HepG2 (cell line): ENCODE results near the gene PIM3. TPM values are rescaled to one million over a fixed set of nuclear protein-coding genes. Genes with fewer than 3 reads are reported as not detected.

ENCODE experiments used
- ARNTL ChIP-seq: sonication (generic); formaldehyde crosslinking; IDR thresholded peaks from 2 replicates; pipeline ENCODE4 v1.4.0; 2020; ENCODE audit warnings: mild to moderate bottlenecking, missing genetic modification reagents
- CENPX ChIP-seq: sonication (generic); formaldehyde crosslinking; IDR thresholded peaks from 2 replicates; pipeline ENCODE4 v1.9.0; 2021; ENCODE audit warnings: mild to moderate bottlenecking, missing genetic modification reagents, moderate library complexity
- HDAC1 ChIP-seq: sonication (generic); formaldehyde crosslinking; IDR thresholded peaks from 2 replicates; pipeline ENCODE4 v1.5.1; 2020; ENCODE audit warnings: mild to moderate bottlenecking, missing genetic modification reagents
- HDAC2 ChIP-seq: sonication (generic); formaldehyde crosslinking; IDR thresholded peaks from 2 replicates; pipeline ENCODE4 v1.4.0; 2020; ENCODE audit warnings: missing genetic modification reagents
- HES4 ChIP-seq: sonication (generic); formaldehyde crosslinking; IDR thresholded peaks from 2 replicates; pipeline ENCODE4 v1.9.0; 2021; ENCODE audit warnings: mild to moderate bottlenecking, missing genetic modification reagents, borderline replicate concordance
- HOXA5 ChIP-seq: sonication (generic); formaldehyde crosslinking; IDR thresholded peaks from 2 replicates; pipeline ENCODE4 v1.4.0; 2020; ENCODE audit warnings: missing genetic modification reagents
- JUNB ChIP-seq: sonication (generic); formaldehyde crosslinking; IDR thresholded peaks from 2 replicates; pipeline ENCODE4 v1.8.0; 2022; ENCODE audit warnings: missing genetic modification reagents, mild to moderate bottlenecking, borderline replicate concordance
- NFRKB ChIP-seq: fragments of 450-650 bp; IDR thresholded peaks from 2 replicates; pipeline ENCODE4 v1.6.1; 2017
- NR3C1 ChIP-seq: sonication (generic); formaldehyde crosslinking; IDR thresholded peaks from 2 replicates; pipeline ENCODE4 v1.4.0; 2020; ENCODE audit warnings: missing genetic modification reagents
- SIN3A ChIP-seq: IDR thresholded peaks from 2 replicates; pipeline ENCODE4 v1.6.1; 2011; ENCODE audit warnings: low read depth, mild to moderate bottlenecking, control low read depth, low read length, borderline replicate concordance
- TBL1XR1 ChIP-seq: fragments of 150-350 bp; IDR thresholded peaks from 2 replicates; pipeline ENCODE4 v1.6.1; 2014; ENCODE audit warnings: borderline replicate concordance, low read length; ENCODE audit not compliant: partially characterized antibody
- YEATS2 ChIP-seq: sonication (generic); formaldehyde crosslinking; IDR thresholded peaks from 2 replicates; pipeline ENCODE4 v1.4.0; 2020; ENCODE audit warnings: missing genetic modification reagents, borderline replicate concordance
- ZFP62 ChIP-seq: sonication (generic); formaldehyde crosslinking; IDR thresholded peaks from 2 replicates; pipeline ENCODE4 v1.4.0; 2020; ENCODE audit warnings: missing genetic modification reagents
- ZMYM2 ChIP-seq: sonication (generic); formaldehyde crosslinking; IDR thresholded peaks from 2 replicates; pipeline ENCODE4 v1.8.0; 2022; ENCODE audit warnings: mild to moderate bottlenecking, missing genetic modification reagents
- ZNF484 ChIP-seq: sonication (generic); formaldehyde crosslinking; IDR thresholded peaks from 2 replicates; pipeline ENCODE4 v1.5.1; 2020; ENCODE audit warnings: mild to moderate bottlenecking, low read depth, missing genetic modification reagents, borderline replicate concordance
- polyA plus RNA-seq, 8 experiments: library from polyadenylated mRNA; depleted of rRNA in 3 of 8; stranded (reverse) in 7 of 8; unstranded in 1 of 8; fragments of >200 nt; fragmentation: Illumina TruSeq in 4 of 8; extraction: Trizol in 4 of 8; gene quantifications; 2 replicates each; pipeline versions ENCODE4 v1.2.1 to v1.2.3, GENCODE V29; 2011 to 2016; ENCODE audit warnings: low read depth in 4 of 8, missing spikeins in 1 of 8, mixed read lengths in 1 of 8; ENCODE audit not compliant: insufficient read depth in 1 of 8
- total RNA-seq, 5 experiments: library from RNA; depleted of rRNA; stranded (reverse); fragments of >200 nt; fragmentation: Illumina TruSeq; extraction: Trizol; gene quantifications; 2 replicates each; pipeline ENCODE4 v1.2.3, GENCODE V29; 2016; ENCODE audit warnings: low read depth in 1 of 5
- TF ChIP-seq, protein P1 (sequence below): sonication (generic); formaldehyde crosslinking; IDR thresholded peaks from 2 replicates; pipeline ENCODE4 v1.5.1; 2020; ENCODE audit warnings: missing genetic modification reagents, mild to moderate bottlenecking, borderline replicate concordance
- TF ChIP-seq, protein P2 (sequence below): sonication (generic); formaldehyde crosslinking; IDR thresholded peaks from 2 replicates; pipeline ENCODE4; 2020; ENCODE audit warnings: missing genetic modification reagents, mild to moderate bottlenecking, borderline replicate concordance
- TF ChIP-seq, protein P3 (sequence below): fragments of 450-650 bp; IDR thresholded peaks from 2 replicates; pipeline ENCODE4 v1.6.1; 2017
- TF ChIP-seq, protein P4 (sequence below): sonication (generic); formaldehyde crosslinking; IDR thresholded peaks from 2 replicates; pipeline ENCODE4 v1.8.1; 2023; ENCODE audit warnings: mild to moderate bottlenecking, missing genetic modification reagents
- TF ChIP-seq, protein P5 (sequence below): IDR thresholded peaks from 2 replicates; pipeline ENCODE4 v1.6.1; 2016; ENCODE audit warnings: missing genetic modification reagents, missing compliant biosample characterization

PIM3 gene
- total and polyA plus RNA-seq, 2 of the 13 experiments (the other 11 are each of a cell fraction or from before 2014, with no cell fraction given): 21.6 to 31.2 TPM

DNA sequence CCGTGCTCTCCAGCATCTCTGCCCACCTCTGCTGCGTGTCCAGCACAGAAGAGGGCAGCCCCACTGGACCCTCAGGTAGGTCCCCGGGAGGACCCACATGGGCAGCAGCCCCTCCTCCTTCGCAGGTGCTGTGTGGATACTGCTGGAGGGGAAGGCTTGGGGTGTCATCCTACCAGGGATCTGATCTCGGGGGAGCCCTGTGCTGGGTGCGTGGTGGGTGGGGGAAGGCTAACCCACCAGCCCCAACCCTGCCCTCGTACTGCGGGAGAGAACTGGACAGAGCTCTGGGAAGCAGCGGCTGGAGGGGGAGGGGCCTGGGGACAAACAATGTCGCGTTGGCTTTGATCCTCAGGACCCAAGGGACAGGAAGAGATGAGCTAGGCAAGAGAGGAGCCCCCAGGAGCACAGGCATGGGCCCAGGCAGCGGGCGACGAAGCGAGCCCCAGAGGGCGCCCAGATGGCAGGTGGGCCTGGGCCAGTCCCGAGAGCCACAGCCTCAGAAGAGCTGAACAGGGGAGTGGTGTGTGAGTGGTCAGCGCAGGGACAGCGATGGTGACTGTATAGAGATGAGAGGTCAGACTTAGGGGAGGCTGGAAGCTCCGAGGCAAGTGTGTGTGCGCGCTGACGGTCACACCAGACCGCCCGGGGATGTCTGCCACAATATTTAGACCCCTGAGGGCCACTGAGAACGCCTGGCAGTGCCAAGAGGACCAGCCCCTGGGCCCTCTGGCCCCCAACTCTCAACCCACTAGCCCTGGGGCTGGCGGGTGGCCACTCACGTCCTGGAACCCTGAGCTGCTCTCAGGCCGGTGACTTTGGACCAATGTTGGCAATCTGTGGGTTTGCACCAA lies 1.4 kb upstream of the PIM3 start (continued):
- TF ChIP-seq, protein P1, sequence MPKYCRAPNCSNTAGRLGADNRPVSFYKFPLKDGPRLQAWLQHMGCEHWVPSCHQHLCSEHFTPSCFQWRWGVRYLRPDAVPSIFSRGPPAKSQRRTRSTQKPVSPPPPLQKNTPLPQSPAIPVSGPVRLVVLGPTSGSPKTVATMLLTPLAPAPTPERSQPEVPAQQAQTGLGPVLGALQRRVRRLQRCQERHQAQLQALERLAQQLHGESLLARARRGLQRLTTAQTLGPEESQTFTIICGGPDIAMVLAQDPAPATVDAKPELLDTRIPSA: no peak
- TF ChIP-seq SIN3A: peak; percentile 35; the same call in 1 of the 2 replicates
- TF ChIP-seq HDAC1: no peak; the same call in 1 of the 2 replicates
- no peak for TF ChIP-seq NFRKB
- TF ChIP-seq HDAC2: peak; percentile 51; the same call in 1 of the 2 replicates
- no peak for TF ChIP-seq ZNF484 (CRISPR knock-in tag)
- TF ChIP-seq, protein P2, sequence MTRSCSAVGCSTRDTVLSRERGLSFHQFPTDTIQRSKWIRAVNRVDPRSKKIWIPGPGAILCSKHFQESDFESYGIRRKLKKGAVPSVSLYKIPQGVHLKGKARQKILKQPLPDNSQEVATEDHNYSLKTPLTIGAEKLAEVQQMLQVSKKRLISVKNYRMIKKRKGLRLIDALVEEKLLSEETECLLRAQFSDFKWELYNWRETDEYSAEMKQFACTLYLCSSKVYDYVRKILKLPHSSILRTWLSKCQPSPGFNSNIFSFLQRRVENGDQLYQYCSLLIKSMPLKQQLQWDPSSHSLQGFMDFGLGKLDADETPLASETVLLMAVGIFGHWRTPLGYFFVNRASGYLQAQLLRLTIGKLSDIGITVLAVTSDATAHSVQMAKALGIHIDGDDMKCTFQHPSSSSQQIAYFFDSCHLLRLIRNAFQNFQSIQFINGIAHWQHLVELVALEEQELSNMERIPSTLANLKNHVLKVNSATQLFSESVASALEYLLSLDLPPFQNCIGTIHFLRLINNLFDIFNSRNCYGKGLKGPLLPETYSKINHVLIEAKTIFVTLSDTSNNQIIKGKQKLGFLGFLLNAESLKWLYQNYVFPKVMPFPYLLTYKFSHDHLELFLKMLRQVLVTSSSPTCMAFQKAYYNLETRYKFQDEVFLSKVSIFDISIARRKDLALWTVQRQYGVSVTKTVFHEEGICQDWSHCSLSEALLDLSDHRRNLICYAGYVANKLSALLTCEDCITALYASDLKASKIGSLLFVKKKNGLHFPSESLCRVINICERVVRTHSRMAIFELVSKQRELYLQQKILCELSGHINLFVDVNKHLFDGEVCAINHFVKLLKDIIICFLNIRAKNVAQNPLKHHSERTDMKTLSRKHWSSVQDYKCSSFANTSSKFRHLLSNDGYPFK: peak; percentile 34; the same call in 1 of the 2 replicates
- TF ChIP-seq, protein P3, sequence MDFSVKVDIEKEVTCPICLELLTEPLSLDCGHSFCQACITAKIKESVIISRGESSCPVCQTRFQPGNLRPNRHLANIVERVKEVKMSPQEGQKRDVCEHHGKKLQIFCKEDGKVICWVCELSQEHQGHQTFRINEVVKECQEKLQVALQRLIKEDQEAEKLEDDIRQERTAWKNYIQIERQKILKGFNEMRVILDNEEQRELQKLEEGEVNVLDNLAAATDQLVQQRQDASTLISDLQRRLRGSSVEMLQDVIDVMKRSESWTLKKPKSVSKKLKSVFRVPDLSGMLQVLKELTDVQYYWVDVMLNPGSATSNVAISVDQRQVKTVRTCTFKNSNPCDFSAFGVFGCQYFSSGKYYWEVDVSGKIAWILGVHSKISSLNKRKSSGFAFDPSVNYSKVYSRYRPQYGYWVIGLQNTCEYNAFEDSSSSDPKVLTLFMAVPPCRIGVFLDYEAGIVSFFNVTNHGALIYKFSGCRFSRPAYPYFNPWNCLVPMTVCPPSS: no peak
- TF ChIP-seq ZFP62 (CRISPR knock-in tag): no peak
- TF ChIP-seq, protein P4, sequence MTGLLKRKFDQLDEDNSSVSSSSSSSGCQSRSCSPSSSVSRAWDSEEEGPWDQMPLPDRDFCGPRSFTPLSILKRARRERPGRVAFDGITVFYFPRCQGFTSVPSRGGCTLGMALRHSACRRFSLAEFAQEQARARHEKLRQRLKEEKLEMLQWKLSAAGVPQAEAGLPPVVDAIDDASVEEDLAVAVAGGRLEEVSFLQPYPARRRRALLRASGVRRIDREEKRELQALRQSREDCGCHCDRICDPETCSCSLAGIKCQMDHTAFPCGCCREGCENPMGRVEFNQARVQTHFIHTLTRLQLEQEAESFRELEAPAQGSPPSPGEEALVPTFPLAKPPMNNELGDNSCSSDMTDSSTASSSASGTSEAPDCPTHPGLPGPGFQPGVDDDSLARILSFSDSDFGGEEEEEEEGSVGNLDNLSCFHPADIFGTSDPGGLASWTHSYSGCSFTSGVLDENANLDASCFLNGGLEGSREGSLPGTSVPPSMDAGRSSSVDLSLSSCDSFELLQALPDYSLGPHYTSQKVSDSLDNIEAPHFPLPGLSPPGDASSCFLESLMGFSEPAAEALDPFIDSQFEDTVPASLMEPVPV (CRISPR knock-in tag): no peak
- TF ChIP-seq HOXA5 (CRISPR knock-in tag): no peak
- TF ChIP-seq TBL1XR1: no peak
- no peak for TF ChIP-seq HES4 (CRISPR knock-in tag)
- 0 out of 2 replicates have a peak, but pooled peaks have one; percentile 2 for TF ChIP-seq ARNTL (CRISPR knock-in tag)
- TF ChIP-seq JUNB (CRISPR knock-in tag): no peak
- TF ChIP-seq YEATS2: no peak
- TF ChIP-seq ZMYM2 (CRISPR knock-in tag): no peak; the same call in 1 of the 2 replicates
- TF ChIP-seq NR3C1 (CRISPR knock-in tag): no peak
- TF ChIP-seq, protein P5, sequence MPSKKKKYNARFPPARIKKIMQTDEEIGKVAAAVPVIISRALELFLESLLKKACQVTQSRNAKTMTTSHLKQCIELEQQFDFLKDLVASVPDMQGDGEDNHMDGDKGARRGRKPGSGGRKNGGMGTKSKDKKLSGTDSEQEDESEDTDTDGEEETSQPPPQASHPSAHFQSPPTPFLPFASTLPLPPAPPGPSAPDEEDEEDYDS (CRISPR knock-in tag): no peak; the same call in 1 of the 2 replicates
- TF ChIP-seq CENPX (CRISPR knock-in tag): no peak
